Spleen (tissue), 11 donors: ENCODE measurements around the gene CEP164. TPM values are rescaled to one million over a fixed set of nuclear protein-coding genes. Genes with fewer than 3 reads are reported as not detected.

ENCODE experiments used
- DNase-seq: peaks from one replicate; pipeline ENCODE4 v3.0.0-alpha.2; 2020
- H3K27ac ChIP-seq, 8 donors: fragments of 200-600 bp; sonication (generic) in 7 of 8; 1 replicate in 4 of 8; 2 replicates in 4 of 8; pipeline versions ENCODE4 v1.5.0 to v1.8.0; 2016 to 2021; ENCODE audit warnings: inconsistent platforms in 4 of 8, mild to moderate bottlenecking in 4 of 8, moderate library complexity in 1 of 8
- H3K27me3 ChIP-seq, 7 donors: fragments of 200-600 bp; sonication (generic) in 6 of 7; replicated peaks in 1 of 7; 1 replicate in 4 of 7; 2 replicates in 3 of 7; pipeline versions ENCODE4 v1.5.0 to v1.8.0; 2016 to 2021; ENCODE audit warnings: inconsistent platforms in 3 of 7, mild to moderate bottlenecking in 1 of 7
- H3K36me3 ChIP-seq, 6 donors: fragments of 200-600 bp; sonication (generic) in 5 of 6; 1 replicate in 4 of 6; 2 replicates in 2 of 6; pipeline versions ENCODE4 v1.5.0 to v1.8.0; 2016 to 2021; ENCODE audit warnings: inconsistent platforms in 2 of 6
- H3K4me1 ChIP-seq, 6 donors: fragments of 200-600 bp; sonication (generic) in 5 of 6; 1 replicate in 3 of 6; 2 replicates in 3 of 6; pipeline versions ENCODE4 v1.5.0 to v1.8.0; 2016 to 2021; ENCODE audit warnings: inconsistent platforms in 3 of 6
- H3K4me3 ChIP-seq, 8 donors: fragments of 200-600 bp; sonication (generic) in 7 of 8; 1 replicate in 4 of 8; 2 replicates in 4 of 8; pipeline versions ENCODE4 v1.5.0 to v1.8.0; 2016 to 2021; ENCODE audit warnings: inconsistent platforms in 4 of 8, mild to moderate bottlenecking in 4 of 8, moderate library complexity in 2 of 8
- H3K9me3 ChIP-seq, 8 donors: fragments of 200-600 bp; sonication (generic) in 7 of 8; 1 replicate in 4 of 8; 2 replicates in 4 of 8; pipeline versions ENCODE4 v1.5.0 to v1.8.0; 2016 to 2021; ENCODE audit warnings: inconsistent platforms in 4 of 8
- POLR2A ChIP-seq, 3 donors: fragments of 450-650 bp; IDR thresholded peaks; one replicate each; pipeline ENCODE4 v1.5.1; 2017; ENCODE audit warnings: antibody characterized with exemption in 3 of 3, mild to moderate bottlenecking in 1 of 3
- POLR2AphosphoS5 ChIP-seq, 3 donors: sonication (generic); formaldehyde crosslinking; IDR thresholded peaks; one replicate each; pipeline ENCODE4 v1.5.1; 2017; ENCODE audit warnings: antibody characterized with exemption in 3 of 3
- WGBS, 5 donors: extraction: QIAGEN DNeasy Blood & Tissue Kit in 3 of 5; methylation state at CpG; one replicate each; pipeline versions ENCODE4 v1.1.5 to v1.1.7; 2013 to 2018; 5-methylcytosine and 5-hydroxymethylcytosine counted together
- intact Hi-C: fragments of 100-400 bp; cut with DNase I; formaldehyde crosslinking; loops from one replicate; pipeline ENCODE4 v1.15.0; 2023; ENCODE audit warnings: low total_unique reads
- polyA plus RNA-seq, 3 donors: library from polyadenylated mRNA; stranded (reverse); fragments of 200-250 nt; gene quantifications; one replicate each; pipeline ENCODE4 v1.2.1, GENCODE V29; 2013
- total RNA-seq, 7 donors: library from RNA; depleted of rRNA in 3 of 7; stranded (reverse); fragments of >200 nt in 3 of 7; fragmentation: NEBNext Ultra II Directional in 4 of 7; extraction: Animal tissue kit (Norgen Biotek cat#: 25700) in 4 of 7; gene quantifications; one replicate each; pipeline versions ENCODE4 v1.1.0 to v1.2.1, GENCODE V29; 2016 to 2021
- TF ChIP-seq, protein P1 (sequence below), 11 experiments: fragments of 200-600 bp in 7 of 11; fragments of 450-650 bp in 4 of 11; sonication (generic) in 4 of 11; IDR thresholded peaks in 8 of 11; conservative IDR thresholded peaks in 3 of 11; 1 replicate in 7 of 11; 2 replicates in 4 of 11; pipeline versions ENCODE4 v1.4.0 to v1.8.0; 2016 to 2021; ENCODE audit warnings: antibody characterized with exemption in 11 of 11, inconsistent platforms in 4 of 11, mild to moderate bottlenecking in 1 of 11
- donor health status: healthy with polysubstance abuse.
- donor health status: DM: no; HTN: no; CAD: no; lungs with moderate emphysema.
- donor health status: DM: no; HTN: no; CAD: no.
- donor health status: Bipolar disorder and iron deficiency.
- donor health status: healthy.
- donor health status: DM: no; HTN: no; CAD: no.
- donor health status: DM: yes; HTN: yes; CAD: no.

Gene CEP164
- total and polyA plus RNA-seq, 10 donors, result 6.6 to 48.3 (median 27.5) TPM

DNA sequence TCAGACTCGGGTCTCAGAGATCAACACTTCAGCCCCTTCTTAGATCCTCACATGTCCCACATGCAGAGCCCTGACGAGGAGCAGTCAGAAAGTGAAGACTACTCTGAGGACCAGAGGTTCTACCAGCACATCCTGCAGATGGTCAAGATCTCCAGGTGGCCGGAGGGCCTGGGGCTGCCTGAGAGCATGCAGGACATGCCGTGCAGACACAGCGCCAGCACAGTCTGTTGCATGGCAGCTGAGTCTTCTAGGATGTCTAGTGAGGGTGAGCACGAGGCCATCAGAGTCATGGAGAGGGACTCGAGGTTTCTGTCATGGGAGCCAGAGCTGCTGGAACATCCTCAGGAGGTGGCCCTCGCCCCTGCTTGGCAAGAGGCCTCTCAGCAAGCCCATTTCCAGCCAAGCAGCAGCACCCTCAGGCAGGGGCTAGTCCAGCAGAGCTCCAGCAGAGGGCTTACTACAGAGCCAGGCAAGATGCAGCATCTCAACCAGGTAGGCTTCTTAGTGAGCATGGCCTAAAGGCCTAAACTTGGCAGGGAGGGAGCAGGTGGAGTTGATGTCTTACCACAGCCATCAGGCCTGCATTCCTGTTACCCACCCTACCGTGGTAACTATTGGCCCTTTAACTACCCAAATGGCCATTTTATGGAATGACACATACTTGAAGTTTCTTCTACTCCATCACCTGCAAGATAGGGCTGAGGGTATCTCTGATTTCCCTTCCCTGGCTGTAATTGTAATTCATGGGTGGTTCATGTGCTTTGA, 28.7 kb downstream of the CEP164 start:
- peak; percentile 63 for DNase-seq
- H3K9me3 ChIP-seq, result no peaks in the 10 kb centered on the region

DNA sequence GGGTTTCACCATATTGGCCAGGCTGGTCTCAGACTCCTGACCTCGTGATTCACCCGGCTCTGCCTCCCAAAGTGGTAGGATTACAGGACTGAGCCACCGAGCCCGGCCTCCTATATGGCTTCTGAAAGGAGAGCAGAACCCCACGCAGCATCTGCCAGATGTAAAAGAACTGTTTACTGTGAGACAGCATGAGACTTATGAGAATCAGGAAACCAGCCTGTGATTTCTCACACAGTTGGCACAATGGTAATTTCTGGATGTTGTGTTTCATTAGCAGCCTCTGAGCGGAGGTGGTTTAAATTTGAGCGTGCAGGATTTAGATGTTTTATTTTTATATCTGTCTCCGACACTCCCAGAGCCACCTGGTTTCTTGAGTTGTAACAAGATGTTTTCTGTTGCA, 33.8 kb downstream of the CEP164 start:
- H3K36me3 ChIP-seq, result peaks cover 0 to 99% (median 53%) of the 10 kb centered on the region in 6 donors
- TF ChIP-seq POLR2AphosphoS5 (IDR thresholded peaks at IDR 0.05) (no peak), POLR2A (IDR thresholded peaks at IDR 0.05) (no peak)
- TF ChIP-seq, protein P1, sequence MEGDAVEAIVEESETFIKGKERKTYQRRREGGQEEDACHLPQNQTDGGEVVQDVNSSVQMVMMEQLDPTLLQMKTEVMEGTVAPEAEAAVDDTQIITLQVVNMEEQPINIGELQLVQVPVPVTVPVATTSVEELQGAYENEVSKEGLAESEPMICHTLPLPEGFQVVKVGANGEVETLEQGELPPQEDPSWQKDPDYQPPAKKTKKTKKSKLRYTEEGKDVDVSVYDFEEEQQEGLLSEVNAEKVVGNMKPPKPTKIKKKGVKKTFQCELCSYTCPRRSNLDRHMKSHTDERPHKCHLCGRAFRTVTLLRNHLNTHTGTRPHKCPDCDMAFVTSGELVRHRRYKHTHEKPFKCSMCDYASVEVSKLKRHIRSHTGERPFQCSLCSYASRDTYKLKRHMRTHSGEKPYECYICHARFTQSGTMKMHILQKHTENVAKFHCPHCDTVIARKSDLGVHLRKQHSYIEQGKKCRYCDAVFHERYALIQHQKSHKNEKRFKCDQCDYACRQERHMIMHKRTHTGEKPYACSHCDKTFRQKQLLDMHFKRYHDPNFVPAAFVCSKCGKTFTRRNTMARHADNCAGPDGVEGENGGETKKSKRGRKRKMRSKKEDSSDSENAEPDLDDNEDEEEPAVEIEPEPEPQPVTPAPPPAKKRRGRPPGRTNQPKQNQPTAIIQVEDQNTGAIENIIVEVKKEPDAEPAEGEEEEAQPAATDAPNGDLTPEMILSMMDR (IDR thresholded peaks at IDR 0.05 in 8 of 11, conservative IDR thresholded peaks at IDR 0.05 in 3 of 11), result no peak
- H3K27ac ChIP-seq, result no peak overlapping the region
- intact Hi-C loops, result no loop called here
- no peaks in the 10 kb centered on the region for H3K4me1 ChIP-seq
- DNase-seq, result no peak
- no peaks in the 10 kb centered on the region for H3K9me3 ChIP-seq
- 86 to 97% (median 94%) methylated on average over 8 of the region's 8 CpGs for WGBS, 5 donors
- H3K4me3 ChIP-seq, result no peak overlapping the region
- no peaks in the 10 kb centered on the region for H3K27me3 ChIP-seq

More for the DNA sequence above, 28.7 kb downstream of the CEP164 start:
- Histone ChIP-seq H3K4me1 (no peaks in the 10 kb centered on the region), H3K27me3 (no peaks in the 10 kb centered on the region), H3K4me3 (no peak overlapping the region), H3K27ac (no peak overlapping the region), H3K36me3 (peaks cover 0 to 99% (median 50%) of the 10 kb centered on the region in 6 donors)
- intact Hi-C loops, result no loop called here
- TF ChIP-seq POLR2AphosphoS5 (IDR thresholded peaks at IDR 0.05), result no peak
- TF ChIP-seq POLR2A (IDR thresholded peaks at IDR 0.05), result no peak
- TF ChIP-seq, protein P1 (IDR thresholded peaks at IDR 0.05 in 8 of 11, conservative IDR thresholded peaks at IDR 0.05 in 3 of 11), result no peak
- 81 to 96% (median 88%) methylated on average over 7 to 9 of the region's 9 CpGs for WGBS, 5 donors

DNA sequence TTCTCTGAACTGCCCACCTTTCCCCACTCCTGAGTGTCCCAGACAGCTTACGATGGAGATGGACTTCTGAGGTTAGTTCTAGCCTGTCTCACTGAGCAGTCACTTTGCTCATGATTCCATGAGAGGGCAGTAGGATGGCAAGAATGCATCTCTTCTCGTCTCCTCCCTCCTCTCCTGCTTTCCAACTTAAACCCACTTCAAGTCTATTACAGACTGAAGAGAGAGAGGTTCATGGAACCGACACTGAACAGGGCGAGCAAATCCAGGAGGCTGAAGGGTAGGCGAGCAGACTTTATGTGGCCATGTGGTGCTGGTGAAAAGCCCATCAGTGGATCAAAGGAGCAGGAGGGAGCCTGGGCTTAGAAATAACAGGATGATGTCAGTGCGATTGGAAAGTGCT, 38.6 kb downstream of the CEP164 start:
- no peak for DNase-seq
- Histone ChIP-seq H3K9me3 (no peaks in the 10 kb centered on the region), H3K36me3 (peaks cover 2 to 100% (median 54%) of the 10 kb centered on the region in 6 donors), H3K4me3 (no peak overlapping the region), H3K27me3 (no peaks in the 10 kb centered on the region), H3K27ac (no peak overlapping the region), H3K4me1 (no peaks in the 10 kb centered on the region)
- intact Hi-C loops, result no loop called here
- no peak for TF ChIP-seq POLR2AphosphoS5 (IDR thresholded peaks at IDR 0.05)
- TF ChIP-seq, protein P1 (IDR thresholded peaks at IDR 0.05 in 8 of 11, conservative IDR thresholded peaks at IDR 0.05 in 3 of 11), result no peak
- no peak for TF ChIP-seq POLR2A (IDR thresholded peaks at IDR 0.05)
- 91 to 95% (median 94%) methylated on average over 6 of the region's 6 CpGs for WGBS, 5 donors

DNA sequence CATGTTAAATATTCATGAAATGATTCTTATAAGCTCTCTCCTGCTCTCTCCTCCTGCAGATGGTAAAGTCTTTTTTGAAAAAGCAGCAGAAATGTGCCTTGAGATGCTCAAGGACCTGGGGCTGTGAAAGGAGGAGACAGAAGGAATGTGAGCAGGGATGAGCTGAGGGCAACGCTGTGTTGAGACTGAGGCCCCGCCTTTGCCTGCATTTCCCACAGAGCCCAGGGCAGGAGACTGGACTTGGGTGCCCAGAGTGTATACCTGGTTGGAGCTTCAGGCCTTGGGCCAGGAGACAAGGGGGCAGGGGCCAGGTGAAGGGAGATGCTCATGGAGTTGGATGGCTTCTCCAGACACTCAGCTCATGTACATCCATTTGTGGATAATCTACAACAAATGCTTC, 39.2 kb downstream of the CEP164 start:
- 88 to 97% (median 93%) methylated on average over 2 of the region's 2 CpGs for WGBS, 5 donors
- intact Hi-C loops, result no loop called here

More for the DNA sequence above, 39.2 kb downstream of the CEP164 start:
- H3K4me3 ChIP-seq, result no peak overlapping the region
- H3K27ac ChIP-seq, result no peak overlapping the region
- no peaks in the 10 kb centered on the region for H3K27me3 ChIP-seq
- no peaks in the 10 kb centered on the region for H3K9me3 ChIP-seq
- no peaks in the 10 kb centered on the region for H3K4me1 ChIP-seq
- no peak for TF ChIP-seq POLR2A (IDR thresholded peaks at IDR 0.05)
- TF ChIP-seq POLR2AphosphoS5 (IDR thresholded peaks at IDR 0.05), result no peak
- TF ChIP-seq, protein P1 (IDR thresholded peaks at IDR 0.05 in 8 of 11, conservative IDR thresholded peaks at IDR 0.05 in 3 of 11), result no peak
- no peak for DNase-seq
- peaks cover 2 to 100% (median 56%) of the 10 kb centered on the region in 6 donors for H3K36me3 ChIP-seq
